IMR-90 (cell line): Measurements from ENCODE around the gene VDAC2. TPM values are rescaled to one million over a fixed set of nuclear protein-coding genes. Genes with fewer than 3 reads are reported as not detected.

ENCODE experiments used
- ATAC-seq: fragments of 200-7000 bp; cut with Tn5 transposase; 2 replicates; pipeline ENCODE4 v1.9.1; 2020; ENCODE audit warnings: low read depth, mild to moderate bottlenecking, moderate library complexity
- Bru-seq: library from RNA; stranded (reverse); fragments of 400-500 nt; gene quantifications from one replicate; lab custom pipeline; 2021; lab: Mats Ljungman, UMichigan
- BruChase-seq, 2 experiments: library from RNA; stranded (reverse); fragments of 400-500 nt; gene quantifications; one replicate each; lab custom pipeline; 2021; lab: Mats Ljungman, UMichigan
- BruUV-seq: library from RNA; stranded (reverse); fragments of 400-500 nt; replicated peaks from 2 replicates; lab custom pipeline; 2021; lab: Mats Ljungman, UMichigan
- CTCF ChIA-PET: fragments of 300-600 bp; formaldehyde crosslinking; extraction: SDS; loops from one replicate; lab custom pipeline; 2021; ENCODE audit warnings: antibody characterized with exemption; lab: Yijun Ruan, JAX
- POLR2A ChIA-PET: fragments of 300-600 bp; sonication (Branson Sonifier 250); formaldehyde crosslinking; loops from one replicate; lab custom pipeline; 2022; ENCODE audit warnings: antibody characterized with exemption; ENCODE audit not compliant: unreplicated experiment; lab: Charles Lee
- DNase-seq: peaks from one replicate; pipeline ENCODE4 v3.0.0; 2013
- H2AFZ ChIP-seq: replicated peaks from 2 replicates; pipeline ENCODE3; 2013; ENCODE audit warnings: low read length, mild to moderate bottlenecking; ENCODE audit not compliant: poor library complexity
- H2AK5ac ChIP-seq: 2 replicates; pipeline ENCODE4 v1.6.1; 2013; ENCODE audit warnings: low read depth, low read length, inconsistent platforms
- H2AK9ac ChIP-seq: replicated peaks from 2 replicates; pipeline ENCODE3; 2013; ENCODE audit warnings: mild to moderate bottlenecking, low read depth, low read length, moderate library complexity; ENCODE audit not compliant: poor library complexity
- H2BK120ac ChIP-seq: 2 replicates; pipeline ENCODE4 v1.6.1; 2013; ENCODE audit warnings: low read depth, low read length, inconsistent platforms
- H2BK15ac ChIP-seq: 3 replicates; pipeline ENCODE4 v1.6.1; 2013; ENCODE audit warnings: low read depth, low read length, inconsistent platforms
- H2BK20ac ChIP-seq: 2 replicates; pipeline ENCODE4 v1.6.1; 2013; ENCODE audit warnings: low read depth, mild to moderate bottlenecking, inconsistent platforms, low read length, moderate library complexity
- H2BK5ac ChIP-seq: 2 replicates; pipeline ENCODE4 v1.6.1; 2013; ENCODE audit warnings: mild to moderate bottlenecking, low read depth, low read length, inconsistent platforms; ENCODE audit not compliant: poor library complexity, severe bottlenecking
- H3K14ac ChIP-seq: replicated peaks from 2 replicates; pipeline ENCODE4 v1.6.1; 2013; ENCODE audit warnings: low read depth, low read length, inconsistent platforms
- H3K18ac ChIP-seq: 2 replicates; pipeline ENCODE4 v1.6.1; 2013; ENCODE audit warnings: low read depth, low read length, control low read depth
- H3K23ac ChIP-seq: 2 replicates; pipeline ENCODE4 v1.6.1; 2013; ENCODE audit warnings: low read depth, low read length, inconsistent platforms
- H3K27ac ChIP-seq: 2 replicates; pipeline ENCODE4 v1.5.1; 2013; ENCODE audit warnings: mild to moderate bottlenecking, control low read depth, low read length; ENCODE audit not compliant: insufficient read depth
- H3K27me3 ChIP-seq: 2 replicates; pipeline ENCODE4 v1.6.1; 2013; ENCODE audit warnings: low read length; ENCODE audit not compliant: control insufficient read depth, insufficient read depth
- H3K36me3 ChIP-seq: 2 replicates; pipeline ENCODE4 v1.6.1; 2013; ENCODE audit warnings: low read length, mixed read lengths; ENCODE audit not compliant: control insufficient read depth, insufficient read depth
- H3K4ac ChIP-seq: 2 replicates; pipeline ENCODE4 v1.6.1; 2013; ENCODE audit warnings: low read depth, low read length, inconsistent platforms
- H3K4me1 ChIP-seq: 2 replicates; pipeline ENCODE4 v1.6.1; 2013; ENCODE audit warnings: low read length, mixed read lengths; ENCODE audit not compliant: control insufficient read depth, insufficient read depth
- H3K4me2 ChIP-seq: 2 replicates; pipeline ENCODE4 v1.6.1; 2013; ENCODE audit warnings: low read depth, mild to moderate bottlenecking, control low read depth, low read length, moderate library complexity
- H3K4me3 ChIP-seq: 2 replicates; pipeline ENCODE4 v1.5.1; 2013; ENCODE audit warnings: low read depth, mild to moderate bottlenecking, control low read depth, low read length, moderate library complexity; ENCODE audit not compliant: insufficient read depth
- H3K56ac ChIP-seq: 2 replicates; pipeline ENCODE4 v1.6.1; 2013; ENCODE audit warnings: low read length, inconsistent platforms; ENCODE audit not compliant: insufficient read depth; ENCODE audit errors: extremely low read depth
- H3K79me1 ChIP-seq, 2 experiments: 2 replicates each; pipeline ENCODE4 v1.6.1; 2013; ENCODE audit warnings: low read length in 2 of 2, inconsistent platforms in 1 of 2, low read depth in 1 of 2
- H3K9ac ChIP-seq: 2 replicates; pipeline ENCODE4 v1.6.1; 2013; ENCODE audit warnings: low read depth, low read length, control low read depth
- H3K9me1 ChIP-seq: 2 replicates; pipeline ENCODE4 v1.6.1; 2013; ENCODE audit warnings: low read length, inconsistent platforms; ENCODE audit not compliant: insufficient read depth
- H3K9me3 ChIP-seq: 2 replicates; pipeline ENCODE4 v1.6.1; 2013; ENCODE audit warnings: low read length; ENCODE audit not compliant: control insufficient read depth, insufficient read depth
- H4K20me1 ChIP-seq: 2 replicates; pipeline ENCODE4 v1.6.1; 2013; ENCODE audit warnings: low read length, inconsistent platforms; ENCODE audit not compliant: insufficient read depth
- H4K5ac ChIP-seq: 2 replicates; pipeline ENCODE4 v1.6.1; 2013; ENCODE audit warnings: mild to moderate bottlenecking, low read depth, low read length, control low read depth
- H4K8ac ChIP-seq, 2 experiments: 2 replicates each; pipeline ENCODE4 v1.6.1; 2013; ENCODE audit warnings: low read depth in 2 of 2, low read length in 2 of 2, control low read depth in 1 of 2, inconsistent platforms in 1 of 2
- H4K91ac ChIP-seq: 2 replicates; pipeline ENCODE4 v1.6.1; 2013; ENCODE audit warnings: low read depth, low read length, inconsistent platforms; ENCODE audit not compliant: insufficient read depth
- BHLHE40 ChIP-seq: fragments of 150-350 bp; IDR thresholded peaks from 2 replicates; pipeline ENCODE4 v1.6.1; 2016; ENCODE audit warnings: mild to moderate bottlenecking, low read depth, low read length
- CEBPB ChIP-seq: IDR thresholded peaks from 2 replicates; pipeline ENCODE4 v1.6.1; 2012; ENCODE audit warnings: low read depth, low read length, improper control_type of control experiment
- CHD1 ChIP-seq: IDR thresholded peaks from 2 replicates; pipeline ENCODE4 v1.6.1; 2012; ENCODE audit warnings: low read depth, low read length, improper control_type of control experiment
- FOS ChIP-seq: fragments of 150-350 bp; IDR thresholded peaks from 2 replicates; pipeline ENCODE4 v1.6.1; 2016; ENCODE audit warnings: low read depth, low read length
- MAZ ChIP-seq: IDR thresholded peaks from 2 replicates; pipeline ENCODE4 v1.6.1; 2012; ENCODE audit warnings: low read depth, mild to moderate bottlenecking, low read length, improper control_type of control experiment, moderate library complexity, borderline replicate concordance
- MXI1 ChIP-seq: IDR thresholded peaks from 2 replicates; pipeline ENCODE4 v1.6.1; 2012; ENCODE audit warnings: low read depth, mild to moderate bottlenecking, low read length, moderate library complexity, borderline replicate concordance
- POLR2A ChIP-seq: IDR thresholded peaks from 2 replicates; pipeline ENCODE4 v1.6.1; 2012; ENCODE audit warnings: mild to moderate bottlenecking, low read depth, low read length
- RAD21 ChIP-seq: IDR thresholded peaks from 2 replicates; pipeline ENCODE4 v1.6.1; 2012; ENCODE audit warnings: low read length, improper control_type of control experiment
- SMC3 ChIP-seq: fragments of 150-350 bp; IDR thresholded peaks from 2 replicates; pipeline ENCODE4 v1.6.1; 2016; ENCODE audit warnings: low read depth, mild to moderate bottlenecking, antibody characterized with exemption, low read length, moderate library complexity
- WGBS, 2 experiments: methylation state at CpG; one replicate each; pipeline versions ENCODE4 v1.1.5 to v1.1.7; 2013; ENCODE audit warnings: missing lambda C conversion rate in 2 of 2; ENCODE audit not compliant: insufficient read length in 1 of 2; ENCODE audit errors: extremely low coverage in 2 of 2; 5-methylcytosine and 5-hydroxymethylcytosine counted together
- dilution Hi-C: fragments of 300-500 bp; cut with HindIII; formaldehyde crosslinking; loops from one replicate; pipeline ENCODE4 v1.14.3; 2018; ENCODE audit warnings: low sequenced_read_pairs; ENCODE audit not compliant: unreplicated experiment
- in situ Hi-C: fragments of 300-500 bp; cut with MboI; formaldehyde crosslinking; loops from 3 replicates; pipeline ENCODE4 v1.14.3; 2019; ENCODE audit warnings: low sequenced_read_pairs, inconsistent platforms, mixed read lengths
- intact Hi-C: fragments of 100-400 bp; cut with micrococcal nuclease; formaldehyde crosslinking; loops from 2 replicates; pipeline ENCODE4 v1.10.0; 2022
- long read RNA-seq: library from polyadenylated mRNA; unstranded; transcript quantifications from one replicate; pipeline ENCODE4 v2.0.0, GENCODE V29; 2021; ENCODE audit not compliant: unreplicated experiment
- polyA plus RNA-seq, 3 experiments: library from polyadenylated mRNA; depleted of rRNA; stranded (reverse); fragments of >200 nt; gene quantifications; 2 replicates each; pipeline ENCODE4 v1.2.3, GENCODE V29; 2012; ENCODE audit warnings: low replicate concordance in 1 of 3
- total RNA-seq: library from RNA; depleted of rRNA; stranded (reverse); fragments of >200 nt; gene quantifications from 2 replicates; pipeline ENCODE4 v1.2.3, GENCODE V29; 2012; rRNA removed
- TF ChIP-seq, protein P1 (sequence below): conservative IDR thresholded peaks from 2 replicates; pipeline ENCODE4 v1.5.1; 2012; ENCODE audit warnings: mild to moderate bottlenecking, low read depth, low read length, improper control_type of control experiment
- TF ChIP-seq, protein P2 (sequence below): fragments of 150-350 bp; IDR thresholded peaks from 2 replicates; pipeline ENCODE4 v1.6.1; 2017; ENCODE audit warnings: mild to moderate bottlenecking, antibody characterized with exemption, low read length, low read depth

The VDAC2 gene, protein sequence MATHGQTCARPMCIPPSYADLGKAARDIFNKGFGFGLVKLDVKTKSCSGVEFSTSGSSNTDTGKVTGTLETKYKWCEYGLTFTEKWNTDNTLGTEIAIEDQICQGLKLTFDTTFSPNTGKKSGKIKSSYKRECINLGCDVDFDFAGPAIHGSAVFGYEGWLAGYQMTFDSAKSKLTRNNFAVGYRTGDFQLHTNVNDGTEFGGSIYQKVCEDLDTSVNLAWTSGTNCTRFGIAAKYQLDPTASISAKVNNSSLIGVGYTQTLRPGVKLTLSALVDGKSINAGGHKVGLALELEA
- 122 and 169 TPM in 2 replicates for total RNA-seq
- polyA plus RNA-seq (2012; rRNA removed): 123 and 139 TPM in 2 replicates
- polyA plus RNA-seq (2012; cell fraction: cytosol; rRNA removed): 52.8 and 54.1 TPM in 2 replicates
- polyA plus RNA-seq (2012; cell fraction: nucleus; rRNA removed; ENCODE audit: low replicate concordance): 31.2 and 88.4 TPM in 2 replicates
- Bru-seq, nascent RNA: percentile 96 among the genes with signal in this experiment
- percentile 92 among the genes with signal in this experiment for BruChase-seq, experiment 1, labeled RNA remaining after a 6-hour chase
- BruChase-seq, experiment 2, labeled RNA remaining after a 2-hour chase: percentile 87 among the genes with signal in this experiment
- long read RNA-seq, transcript VDAC2-203 (10 exons, 1,557 nt): major isoform, 280 of 328 reads
- long read RNA-seq, partial matches to known transcripts: 15 of 328 reads
- long read RNA-seq, other reads (novel, unspliced or antisense): 32 of 328 reads

DNA sequence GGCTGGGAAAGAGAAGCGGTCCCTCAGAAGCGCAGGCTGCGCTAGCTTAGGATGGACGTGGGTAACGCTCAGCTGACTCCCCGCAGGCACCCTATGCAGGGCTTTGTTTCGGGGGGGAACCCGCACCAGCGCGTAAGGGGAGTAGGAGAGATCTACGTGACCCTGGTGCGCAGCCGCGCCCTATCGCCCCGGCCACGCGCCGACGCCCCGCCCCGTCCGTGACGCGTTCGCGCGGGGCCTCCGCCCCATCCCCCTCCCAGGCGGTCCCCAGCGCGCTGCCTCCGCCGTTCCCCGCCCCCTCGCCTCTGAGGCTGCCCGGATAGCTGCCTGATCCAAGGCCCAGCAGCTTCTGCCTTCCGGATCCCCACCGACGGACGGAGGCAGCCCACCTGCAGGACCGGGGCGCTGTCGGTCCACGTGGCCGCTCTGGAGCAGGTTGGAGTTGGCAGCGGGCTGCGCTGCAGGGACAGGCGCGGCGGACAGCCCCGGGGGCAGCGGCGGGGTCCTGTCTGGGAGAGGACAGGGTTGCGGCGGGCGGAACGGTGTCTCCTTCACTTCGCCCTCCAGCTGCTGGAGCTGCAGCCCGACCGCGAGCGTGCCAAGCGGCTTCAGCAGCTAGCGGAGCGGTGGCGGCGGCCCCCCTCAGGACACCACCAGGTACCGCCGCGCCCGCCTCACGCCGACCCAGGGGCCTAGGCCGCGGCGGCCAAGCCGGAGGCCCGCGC, at the start of gene VDAC2:
Gene VDAC2, plus strand, starts transcription at position 515 of the 725 bp plus-strand sequence. CDS start 363 bp downstream, outside the sequence.
- peak within 1 kb of the TSS; percentile 98 to 99 for H4K8ac ChIP-seq
- H3K36me3 ChIP-seq: peaks cover 14% of the 10 kb centered on the region
- WGBS, 2 experiments: 0% methylated on average over 36 of the region's 80 CpGs; no CpG with 5 or more reads in 1 of the 2 experiments
- H3K4me2 ChIP-seq: peak within 1 kb of the TSS; percentile 96
- peak within 1 kb of the TSS; percentile 95 for H2BK20ac ChIP-seq
- intact Hi-C loops: loop anchor here (1.0 to 5.0 kb wide), 3 partner anchors 14 to 98 kb away; partner anchors contain the start of gene SAMD8
- H3K9me1 ChIP-seq: peaks cover 9% of the 10 kb centered on the region
- in situ Hi-C loops: no loop called here
- POLR2A ChIA-PET: interaction anchor here (0.6 to 1.1 kb wide), 3 partner anchors 10 to 74 kb away, joined by 3 to 18 read pairs (median 4); no protein-coding TSS in a partner anchor
- peak; percentile 79 for DNase-seq
- TF ChIP-seq FOS (0 out of 2 replicates have a peak, but pooled peaks have one; percentile 8), RAD21 (no peak), CHD1 (peak; percentile 48; the same call in 1 of the 2 replicates), SMC3 (no peak), POLR2A (peak; percentile 87), MXI1 (peak; percentile 13; the same call in 1 of the 2 replicates), CEBPB (no peak), BHLHE40 (no peak), MAZ (peak; percentile 70; the same call in 1 of the 2 replicates)
- TF ChIP-seq, protein P1, sequence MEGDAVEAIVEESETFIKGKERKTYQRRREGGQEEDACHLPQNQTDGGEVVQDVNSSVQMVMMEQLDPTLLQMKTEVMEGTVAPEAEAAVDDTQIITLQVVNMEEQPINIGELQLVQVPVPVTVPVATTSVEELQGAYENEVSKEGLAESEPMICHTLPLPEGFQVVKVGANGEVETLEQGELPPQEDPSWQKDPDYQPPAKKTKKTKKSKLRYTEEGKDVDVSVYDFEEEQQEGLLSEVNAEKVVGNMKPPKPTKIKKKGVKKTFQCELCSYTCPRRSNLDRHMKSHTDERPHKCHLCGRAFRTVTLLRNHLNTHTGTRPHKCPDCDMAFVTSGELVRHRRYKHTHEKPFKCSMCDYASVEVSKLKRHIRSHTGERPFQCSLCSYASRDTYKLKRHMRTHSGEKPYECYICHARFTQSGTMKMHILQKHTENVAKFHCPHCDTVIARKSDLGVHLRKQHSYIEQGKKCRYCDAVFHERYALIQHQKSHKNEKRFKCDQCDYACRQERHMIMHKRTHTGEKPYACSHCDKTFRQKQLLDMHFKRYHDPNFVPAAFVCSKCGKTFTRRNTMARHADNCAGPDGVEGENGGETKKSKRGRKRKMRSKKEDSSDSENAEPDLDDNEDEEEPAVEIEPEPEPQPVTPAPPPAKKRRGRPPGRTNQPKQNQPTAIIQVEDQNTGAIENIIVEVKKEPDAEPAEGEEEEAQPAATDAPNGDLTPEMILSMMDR: no peak
- TF ChIP-seq, protein P2, sequence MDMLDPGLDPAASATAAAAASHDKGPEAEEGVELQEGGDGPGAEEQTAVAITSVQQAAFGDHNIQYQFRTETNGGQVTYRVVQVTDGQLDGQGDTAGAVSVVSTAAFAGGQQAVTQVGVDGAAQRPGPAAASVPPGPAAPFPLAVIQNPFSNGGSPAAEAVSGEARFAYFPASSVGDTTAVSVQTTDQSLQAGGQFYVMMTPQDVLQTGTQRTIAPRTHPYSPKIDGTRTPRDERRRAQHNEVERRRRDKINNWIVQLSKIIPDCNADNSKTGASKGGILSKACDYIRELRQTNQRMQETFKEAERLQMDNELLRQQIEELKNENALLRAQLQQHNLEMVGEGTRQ: peak; percentile 52
- ATAC-seq: peak; percentile 94
- H3K4me3 ChIP-seq: peak within 1 kb of the TSS; percentile 71
- peak within 1 kb of the TSS; percentile 99; the same call in 2 of the 3 replicates for H2BK15ac ChIP-seq
- peak within 1 kb of the TSS; percentile 100 for H2AK9ac ChIP-seq
- peak within 1 kb of the TSS; percentile 97 for H4K5ac ChIP-seq
- H2BK5ac ChIP-seq: peak within 1 kb of the TSS; percentile 100
- peak within 1 kb of the TSS; percentile 98 for H3K9ac ChIP-seq
- H3K14ac ChIP-seq: peak within 1 kb of the TSS; percentile 100
- H4K20me1 ChIP-seq: peaks cover 19% of the 10 kb centered on the region
- H3K9me3 ChIP-seq: no peaks in the 10 kb centered on the region
- peak within 1 kb of the TSS; percentile 97 for H2AFZ ChIP-seq
- BruUV-seq: no TSS peak
- peaks cover 3 to 19% of the 10 kb centered on the region in 2 experiments; a peak in 3 of 4 replicates for H3K79me1 ChIP-seq
- dilution Hi-C loops: no loop called here
- peak within 1 kb of the TSS; percentile 100 for H4K91ac ChIP-seq
- peaks cover 12% of the 10 kb centered on the region for H3K4me1 ChIP-seq
- H3K23ac ChIP-seq: peak within 1 kb of the TSS; percentile 99
- peak within 1 kb of the TSS; percentile 100 for H3K4ac ChIP-seq
- H3K56ac ChIP-seq: peak within 1 kb of the TSS; percentile 98
- peak within 1 kb of the TSS; percentile 100 for H2AK5ac ChIP-seq
- CTCF ChIA-PET: interaction anchor here (1.0 kb wide), 1 partner anchor 22 kb away, joined by 3 read pairs; no protein-coding TSS in a partner anchor
- no peaks in the 10 kb centered on the region for H3K27me3 ChIP-seq
- peak within 1 kb of the TSS; percentile 100 for H3K27ac ChIP-seq
- peak within 1 kb of the TSS; percentile 100 for H2BK120ac ChIP-seq
- peak within 1 kb of the TSS; percentile 95 for H3K18ac ChIP-seq
